Measurements from ENCODE around the gene NLRP11.

Gene NLRP11

GRCh38 chr19:55838906-55839305, 7.1 kb upstream of the NLRP11 start:
- Histone ChIP-seq H3K27me3 (ENCODE audit: insufficient read depth, poor library complexity, severe bottlenecking) (no peaks in the 10 kb centered on the region), H3K27ac (replicated peaks) (no peak overlapping the region), H3K4me3 (replicated peaks; ENCODE audit: insufficient read depth, low read length) (no peak overlapping the region)
- no peak for DNase-seq (ENCODE audit: low read depth in 1 of 2, low spot score in 1 of 2)
- no peak for TF ChIP-seq GABPA (IDR thresholded peaks at IDR 0.05; ENCODE audit: low read depth)
- TF ChIP-seq REST (IDR thresholded peaks at IDR 0.05; ENCODE audit: insufficient replicate concordance, low read depth) = no peak
- no peak for TF ChIP-seq SPI1 (IDR thresholded peaks at IDR 0.05; ENCODE audit: borderline replicate concordance, low read depth)
- no peak for TF ChIP-seq POLR2AphosphoS5 (IDR thresholded peaks at IDR 0.05; ENCODE audit: low read depth)
- TF ChIP-seq CTCF (IDR thresholded peaks at IDR 0.05; ENCODE audit: insufficient read depth, low read length) = no peak

GRCh38 chr19:55838251-55838650, 6.5 kb upstream of the NLRP11 start:
- TF ChIP-seq SPI1 (IDR thresholded peaks at IDR 0.05; ENCODE audit: borderline replicate concordance, low read depth) (no peak), GABPA (IDR thresholded peaks at IDR 0.05; ENCODE audit: low read depth) (no peak), POLR2AphosphoS5 (IDR thresholded peaks at IDR 0.05; ENCODE audit: low read depth) (no peak), CTCF (IDR thresholded peaks at IDR 0.05; ENCODE audit: insufficient read depth, low read length) (no peak), REST (IDR thresholded peaks at IDR 0.05; ENCODE audit: insufficient replicate concordance, low read depth) (no peak)
- no peak for DNase-seq (ENCODE audit: low read depth in 1 of 2, low spot score in 1 of 2)
- Histone ChIP-seq H3K4me3 (replicated peaks; ENCODE audit: insufficient read depth, low read length) (no peak overlapping the region), H3K27me3 (ENCODE audit: insufficient read depth, poor library complexity, severe bottlenecking) (no peaks in the 10 kb centered on the region), H3K27ac (replicated peaks) (no peak overlapping the region)

- TF ChIP-seq GABPA (IDR thresholded peaks at IDR 0.05; ENCODE audit: low read depth) (no peak), REST (IDR thresholded peaks at IDR 0.05; ENCODE audit: insufficient replicate concordance, low read depth) (no peak), SPI1 (IDR thresholded peaks at IDR 0.05; ENCODE audit: borderline replicate concordance, low read depth) (no peak), POLR2AphosphoS5 (IDR thresholded peaks at IDR 0.05; ENCODE audit: low read depth) (no peak), CTCF (IDR thresholded peaks at IDR 0.05; ENCODE audit: insufficient read depth, low read length) (no peak)
- no peak within 1 kb of the TSS for H3K4me3 ChIP-seq (replicated peaks; ENCODE audit: insufficient read depth, low read length)
- no peaks in the 10 kb centered on the region for H3K27me3 ChIP-seq (ENCODE audit: insufficient read depth, poor library complexity, severe bottlenecking)
- DNase-seq (ENCODE audit: low read depth in 1 of 2, low spot score in 1 of 2) = no peak
- no peak within 1 kb of the TSS for H3K27ac ChIP-seq (replicated peaks)
These were observed 4.5 kb upstream of the NLRP11 start, which contains the start of gene NLRP4 for GRCh38 chr19:55836340-55836739. Gene NLRP4, plus strand, starts transcription at chr19:55836540. Its CDS starts 15,541 bp downstream, at chr19:55852081.

Data from HL-60 (cell line).